GM12891 (cell line): ENCODE measurements around the gene GJA8.

Experiments used
- POLR2A ChIP-seq: IDR thresholded peaks from 2 replicates; pipeline ENCODE4 v1.6.1; 2011; ENCODE audit warnings: low read depth, low read length, control low read depth
- POLR2AphosphoS5 ChIP-seq: IDR thresholded peaks from 2 replicates; pipeline ENCODE4 v1.6.1; 2011; ENCODE audit warnings: low read depth, low read length, control low read depth
- SPI1 ChIP-seq: IDR thresholded peaks from 2 replicates; pipeline ENCODE4 v1.6.1; 2011; ENCODE audit warnings: low read depth, low read length, control low read depth

GRCh38 chr1:147853391-147853790 lies 49.2 kb upstream of the GJA8 start:
- TF ChIP-seq POLR2A = no peak
- no peak for TF ChIP-seq SPI1
- no peak for TF ChIP-seq POLR2AphosphoS5
